Suprapubic skin (tissue), 3 donors: ENCODE results near the gene GCNA.

Experiments
- POLR2AphosphoS5 ChIP-seq, 3 donors: sonication (generic); formaldehyde crosslinking; IDR thresholded peaks; one replicate each; pipeline ENCODE4 v1.6.1; 2017; ENCODE audit warnings: antibody characterized with exemption in 3 of 3
- TF ChIP-seq, protein P1 (sequence below), 2 donors: fragments of 200-600 bp in 1 of 2; fragments of 450-650 bp in 1 of 2; sonication (generic) in 1 of 2; IDR thresholded peaks; one replicate each; pipeline ENCODE4 v1.5.1; 2016 to 2019; ENCODE audit warnings: antibody characterized with exemption in 2 of 2, mild to moderate bottlenecking in 1 of 2, moderate library complexity in 1 of 2

DNA sequence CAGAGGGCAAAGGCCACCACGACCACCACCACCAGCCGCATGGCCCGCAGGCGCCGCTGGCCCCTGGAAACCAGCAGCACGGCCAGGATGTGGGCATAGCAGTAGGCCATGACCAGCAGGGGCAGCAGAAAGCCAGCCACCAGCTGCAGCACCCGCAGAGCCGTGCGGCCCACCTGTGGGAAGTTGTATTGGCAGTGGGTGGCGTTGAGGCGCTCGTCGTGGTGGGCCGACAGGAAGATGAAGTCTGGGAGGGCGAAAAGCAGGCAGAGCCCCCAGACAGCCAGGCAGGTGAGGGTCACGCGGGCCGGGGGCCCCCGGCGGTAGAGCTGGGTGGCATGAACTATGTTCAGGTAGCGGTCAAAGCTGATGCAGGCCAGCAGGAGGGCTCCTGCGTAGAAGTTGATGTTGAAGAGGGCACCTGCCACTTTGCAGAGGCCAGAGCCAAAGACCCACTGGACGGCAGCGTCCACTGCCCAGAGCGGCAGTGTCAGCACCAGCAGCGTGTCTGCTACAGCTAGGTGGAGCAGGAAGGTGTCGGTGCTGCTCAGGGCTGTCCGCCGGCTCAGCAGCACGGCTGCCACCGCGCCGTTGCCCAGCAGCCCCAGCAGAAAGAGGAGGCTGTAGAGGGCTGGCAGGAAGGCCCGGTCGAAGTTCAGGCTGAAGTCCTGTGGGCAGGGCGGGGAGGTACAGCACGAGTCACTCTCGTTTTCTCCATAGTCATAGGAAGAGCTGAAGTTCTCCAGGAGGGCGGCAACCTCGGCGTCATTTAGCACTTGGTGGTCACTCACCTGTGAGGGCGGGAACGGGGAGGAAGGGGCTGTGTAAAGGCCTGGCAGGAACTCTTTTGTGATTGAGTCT lies 38.7 kb downstream of the GCNA start:
- TF ChIP-seq, protein P1, sequence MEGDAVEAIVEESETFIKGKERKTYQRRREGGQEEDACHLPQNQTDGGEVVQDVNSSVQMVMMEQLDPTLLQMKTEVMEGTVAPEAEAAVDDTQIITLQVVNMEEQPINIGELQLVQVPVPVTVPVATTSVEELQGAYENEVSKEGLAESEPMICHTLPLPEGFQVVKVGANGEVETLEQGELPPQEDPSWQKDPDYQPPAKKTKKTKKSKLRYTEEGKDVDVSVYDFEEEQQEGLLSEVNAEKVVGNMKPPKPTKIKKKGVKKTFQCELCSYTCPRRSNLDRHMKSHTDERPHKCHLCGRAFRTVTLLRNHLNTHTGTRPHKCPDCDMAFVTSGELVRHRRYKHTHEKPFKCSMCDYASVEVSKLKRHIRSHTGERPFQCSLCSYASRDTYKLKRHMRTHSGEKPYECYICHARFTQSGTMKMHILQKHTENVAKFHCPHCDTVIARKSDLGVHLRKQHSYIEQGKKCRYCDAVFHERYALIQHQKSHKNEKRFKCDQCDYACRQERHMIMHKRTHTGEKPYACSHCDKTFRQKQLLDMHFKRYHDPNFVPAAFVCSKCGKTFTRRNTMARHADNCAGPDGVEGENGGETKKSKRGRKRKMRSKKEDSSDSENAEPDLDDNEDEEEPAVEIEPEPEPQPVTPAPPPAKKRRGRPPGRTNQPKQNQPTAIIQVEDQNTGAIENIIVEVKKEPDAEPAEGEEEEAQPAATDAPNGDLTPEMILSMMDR (IDR thresholded peaks at IDR 0.05): no peak
- TF ChIP-seq POLR2AphosphoS5 (IDR thresholded peaks at IDR 0.05): no peak
